GM12878 (cell line): Measurements from ENCODE around the gene APCDD1. TPM values are rescaled to one million over a fixed set of nuclear protein-coding genes. Genes with fewer than 3 reads are reported as not detected.

Experiments used
- ATAC-seq: fragments of 200-7000 bp; cut with Tn5 transposase; 3 replicates; pipeline ENCODE4 v1.9.1; 2020; ENCODE audit warnings: mild to moderate bottlenecking, moderate library complexity
- BruUV-seq: library from RNA; stranded (reverse); fragments of 400-500 nt; replicated peaks from 2 replicates; lab custom pipeline; 2021; lab: Mats Ljungman, UMichigan
- CTCF ChIA-PET: fragments of 300-600 bp; sonication (Branson Sonifier 250); formaldehyde crosslinking; extraction: SDS; loops from one replicate; lab custom pipeline; 2021; ENCODE audit warnings: inconsistent platforms; lab: Yijun Ruan, JAX
- POLR2A ChIA-PET: fragments of 350-600 bp; formaldehyde crosslinking; extraction: SDS; loops from one replicate; lab custom pipeline; 2021; ENCODE audit warnings: inconsistent platforms; lab: Charles Lee
- RAD21 ChIA-PET: fragments of 300-600 bp; sonication (Branson Sonifier 250); formaldehyde crosslinking; loops from one replicate; lab custom pipeline; 2023; ENCODE audit warnings: antibody characterized with exemption; ENCODE audit not compliant: unreplicated experiment; lab: Charles Lee
- SMC1A ChIA-PET: fragments of 300-600 bp; sonication (Branson Sonifier 250); formaldehyde crosslinking; loops from one replicate; lab custom pipeline; 2023; ENCODE audit not compliant: unreplicated experiment, uncharacterized antibody; lab: Charles Lee
- DNase-seq: peaks from one replicate; pipeline ENCODE4 v3.0.0-alpha.2; 2011; ENCODE audit warnings: low read depth, low spot score
- FAIRE-seq: peaks from 3 replicates; lab custom pipeline; 2011; peaks lifted over from hg19 to GRCh38; lab: Jason Lieb, UNC
- H2AFZ ChIP-seq: 2 replicates; pipeline ENCODE4 v1.6.0; 2011; ENCODE audit warnings: low read depth, low read length, control low read depth; ENCODE audit not compliant: control insufficient read depth
- H3K27ac ChIP-seq: 2 replicates; pipeline ENCODE4 v1.5.1; 2011; ENCODE audit warnings: control low read depth; ENCODE audit not compliant: control insufficient read depth, insufficient read depth
- H3K27me3 ChIP-seq, 2 experiments: replicated peaks in 1 of 2; 2 replicates each; pipeline versions ENCODE4 v1.6.0 to v1.6.1; 2011; ENCODE audit warnings: low read length in 1 of 2; ENCODE audit not compliant: control insufficient read depth in 2 of 2, insufficient read depth in 2 of 2
- H3K36me3 ChIP-seq, 2 experiments: 2 replicates each; pipeline ENCODE4 v1.5.1; 2011; ENCODE audit warnings: low read length in 1 of 2; ENCODE audit not compliant: control insufficient read depth in 2 of 2, insufficient read depth in 2 of 2
- H3K4me1 ChIP-seq: 2 replicates; pipeline ENCODE4 v1.6.1; 2011; ENCODE audit warnings: mild to moderate bottlenecking, low read length, moderate library complexity, mixed read lengths; ENCODE audit not compliant: control insufficient read depth, insufficient read depth
- H3K4me2 ChIP-seq: 2 replicates; pipeline ENCODE4 v1.6.0; 2011; ENCODE audit warnings: control low read depth; ENCODE audit not compliant: control insufficient read depth, insufficient read depth
- H3K4me3 ChIP-seq: fragments of 200-600 bp; sonication (generic); 2 replicates; pipeline ENCODE4 v1.5.1; 2016
- H3K79me2 ChIP-seq: 2 replicates; pipeline ENCODE4 v1.6.0; 2011; ENCODE audit warnings: low read length; ENCODE audit not compliant: control insufficient read depth, insufficient read depth
- H3K9ac ChIP-seq: 2 replicates; pipeline ENCODE4 v1.8.0; 2011; ENCODE audit warnings: low read length, control low read depth, mixed read lengths; ENCODE audit not compliant: control insufficient read depth, insufficient read depth
- H3K9me3 ChIP-seq: replicated peaks from 3 replicates; pipeline ENCODE4 v1.5.1; 2011; ENCODE audit warnings: mild to moderate bottlenecking, low read length; ENCODE audit not compliant: control insufficient read depth, insufficient read depth
- H4K20me1 ChIP-seq: 2 replicates; pipeline ENCODE4 v1.6.0; 2011; ENCODE audit not compliant: control insufficient read depth, insufficient read depth
- BHLHE40 ChIP-seq, 2 experiments: fragments of 450-650 bp in 1 of 2; IDR thresholded peaks; 2 replicates each; pipeline ENCODE4 v1.6.1; 2011 to 2017; ENCODE audit warnings: low read depth in 2 of 2, borderline replicate concordance in 1 of 2, improper control_type of control experiment in 1 of 2, low read length in 1 of 2, mild to moderate bottlenecking in 1 of 2
- CBX5 ChIP-seq: sonication (generic); IDR thresholded peaks from 2 replicates; pipeline ENCODE4 v1.6.1; 2016; ENCODE audit warnings: low read depth, moderate library complexity, mild to moderate bottlenecking, inconsistent platforms
- EZH2 ChIP-seq: IDR thresholded peaks from 2 replicates; pipeline ENCODE4 v1.6.1; 2012; ENCODE audit warnings: low read depth, mild to moderate bottlenecking, control low read depth, inconsistent platforms, low read length, borderline replicate concordance; ENCODE audit not compliant: control insufficient read depth
- NRF1 ChIP-seq: conservative IDR thresholded peaks from 2 replicates; pipeline ENCODE4 v1.6.1; 2011; ENCODE audit warnings: mild to moderate bottlenecking, low read depth, low read length, improper control_type of control experiment
- RUNX3 ChIP-seq: IDR thresholded peaks from 2 replicates; pipeline ENCODE4 v1.6.1; 2012; ENCODE audit warnings: low read length, inconsistent platforms
- SMC3 ChIP-seq: IDR thresholded peaks from 2 replicates; pipeline ENCODE4 v1.6.1; 2011; ENCODE audit warnings: low read length, improper control_type of control experiment, borderline replicate concordance
- SREBF1 ChIP-seq: IDR thresholded peaks from 2 replicates; pipeline ENCODE4 v1.6.1; 2012; ENCODE audit warnings: mild to moderate bottlenecking, low read length
- STAT1 ChIP-seq: fragments of 450-650 bp; conservative IDR thresholded peaks from 2 replicates; pipeline ENCODE4 v1.6.1; 2014; ENCODE audit warnings: antibody characterized with exemption, mild to moderate bottlenecking
- TCF7 ChIP-seq: IDR thresholded peaks from 2 replicates; pipeline ENCODE4 v1.6.1; 2014; ENCODE audit warnings: antibody characterized with exemption, borderline replicate concordance
- ZNF207 ChIP-seq: fragments of 450-650 bp; IDR thresholded peaks from 2 replicates; pipeline ENCODE4 v1.6.1; 2014; ENCODE audit warnings: antibody characterized with exemption, mild to moderate bottlenecking, borderline replicate concordance
- ZNF622 ChIP-seq: fragments of 450-650 bp; IDR thresholded peaks from 2 replicates; pipeline ENCODE4 v1.6.1; 2017; ENCODE audit warnings: mild to moderate bottlenecking, inconsistent platforms
- WGBS: methylation state at CpG from one replicate; pipeline ENCODE4 v1.1.6; 2016; ENCODE audit warnings: low lambda C conversion rate; ENCODE audit not compliant: insufficient replicate concordance, insufficient coverage; ENCODE audit errors: missing lambda C conversion rate; 5-methylcytosine and 5-hydroxymethylcytosine counted together
- in situ Hi-C: fragments of 300-500 bp; cut with MboI; formaldehyde crosslinking; loops from 9 replicates; pipeline ENCODE4 v1.14.3; 2018; ENCODE audit warnings: mixed read lengths
- intact Hi-C: fragments of 100-400 bp; cut with micrococcal nuclease; formaldehyde crosslinking; loops from one replicate; pipeline ENCODE4 v1.14.2; 2022; ENCODE audit not compliant: unreplicated experiment
- polyA plus RNA-seq, 11 experiments: library from polyadenylated mRNA; depleted of rRNA in 4 of 11; unstranded in 6 of 11; stranded (reverse) in 5 of 11; fragments of >200 nt; fragmentation: Nextera tagmentation in 4 of 11; fragmentation: Illumina TruSeq in 1 of 11; extraction: Ambion mirVana in 4 of 11; extraction: Trizol in 1 of 11; gene quantifications; 1 replicate in 1 of 11; 2 replicates in 10 of 11; pipeline versions ENCODE4 v1.2.1 to v1.2.3, GENCODE V29; 2011 to 2016; ENCODE audit warnings: inconsistent platforms in 2 of 11, missing spikeins in 2 of 11, low read depth in 1 of 11
- total RNA-seq, 4 experiments: library from RNA; depleted of rRNA in 3 of 4; stranded (reverse); fragments of >200 nt in 3 of 4; fragmentation: Illumina TruSeq in 1 of 4; extraction: Trizol in 1 of 4; gene quantifications; 2 replicates each; pipeline versions ENCODE4 v1.2.1 to v1.2.3, GENCODE V29; 2013 to 2021
- TF ChIP-seq, protein P1 (sequence below): IDR thresholded peaks from 2 replicates; pipeline ENCODE4 v1.6.1; 2012; ENCODE audit warnings: low read depth, low read length, improper control_type of control experiment
- TF ChIP-seq, protein P2 (sequence below): IDR thresholded peaks from 2 replicates; pipeline ENCODE4 v1.6.1; 2011; ENCODE audit warnings: borderline replicate concordance, low read depth, mild to moderate bottlenecking, moderate library complexity, low read length; ENCODE audit not compliant: insufficient read depth, poor library complexity, severe bottlenecking
- TF ChIP-seq, protein P3 (sequence below): fragments of 450-650 bp; IDR thresholded peaks from 2 replicates; pipeline ENCODE4 v1.6.1; 2017; ENCODE audit warnings: borderline replicate concordance

Gene APCDD1
- total and polyA plus RNA-seq, 10 of the 15 experiments (the other 5 are each of a cell fraction or from before 2014, with no cell fraction given) = not detected

DNA sequence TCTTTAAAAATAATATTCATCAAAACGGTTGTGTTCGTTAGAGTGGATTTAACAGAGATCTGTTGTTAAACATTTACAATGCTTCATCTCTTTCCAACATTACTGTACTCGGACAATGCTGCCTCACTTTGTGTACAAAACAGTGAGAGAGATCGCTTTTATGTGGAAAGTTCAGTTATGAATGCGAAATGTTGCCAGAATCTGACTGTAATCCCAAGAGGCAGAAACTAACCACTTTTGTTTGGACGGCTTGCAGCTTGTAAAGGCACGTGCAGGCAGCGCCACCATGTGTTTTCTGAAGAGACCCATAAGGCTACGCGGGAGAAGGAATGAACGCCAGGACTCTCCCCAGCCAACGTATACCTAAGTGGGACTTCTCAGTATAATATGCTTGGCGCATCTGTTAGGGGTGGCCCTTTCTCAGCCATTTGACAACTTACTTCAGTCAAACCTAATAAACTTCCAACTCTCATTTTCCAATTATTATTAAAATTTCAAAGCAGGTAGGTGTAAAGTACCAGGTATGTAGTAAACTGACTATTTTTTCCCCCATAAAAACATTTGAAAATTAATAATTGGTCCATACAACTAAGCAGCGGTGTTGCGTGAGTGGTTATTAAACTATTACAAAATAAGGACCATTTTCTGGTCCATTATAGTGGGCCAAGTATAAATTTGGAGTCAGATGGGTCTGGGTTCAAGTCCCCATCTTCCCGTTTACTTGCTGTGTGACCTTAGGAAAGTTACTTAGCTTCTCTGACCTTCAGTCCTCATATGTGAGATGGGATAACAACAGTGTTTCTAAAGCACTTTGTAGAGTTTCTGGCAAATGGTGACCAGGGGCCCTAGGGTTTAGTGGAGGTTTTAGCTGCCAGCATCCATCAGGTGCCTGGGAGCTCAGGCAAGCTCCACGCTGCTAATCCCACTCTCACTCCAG lies 65.8 kb downstream of the APCDD1 start (continued):
- peak; percentile 95 for TF ChIP-seq SMC3
- peak; percentile 91 to 93 for TF ChIP-seq BHLHE40 (IDR thresholded peaks at IDR 0.05; ENCODE audit: borderline replicate concordance in 1 of 2, low read depth in 2 of 2, low read length in 1 of 2)

DNA sequence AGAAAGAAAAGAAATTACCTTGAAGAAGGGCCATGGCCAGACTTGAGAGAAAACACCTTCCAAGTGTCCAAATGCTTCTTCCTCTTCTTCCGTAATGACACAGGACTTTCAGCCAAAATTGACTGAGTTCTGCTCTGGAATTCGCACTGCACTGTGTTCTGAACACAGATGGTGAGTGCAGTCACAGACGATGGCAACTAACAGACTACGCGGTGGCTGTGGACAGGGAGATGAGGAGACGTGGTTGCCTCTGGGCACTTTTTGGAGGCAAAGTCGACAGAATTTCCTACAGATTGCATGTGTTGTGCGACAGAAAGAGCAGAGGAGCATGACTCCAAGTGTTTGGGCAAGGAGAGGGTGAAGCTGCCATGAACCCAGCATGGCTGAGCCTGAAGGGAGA lies 67.1 kb downstream of the APCDD1 start:
- RAD21 ChIA-PET = interaction anchor here (1.0 to 1.2 kb wide), 2 partner anchors 39 to 629 kb away, joined by 3 to 4 read pairs; no protein-coding TSS in a partner anchor
- in situ Hi-C loops = loop anchor here (5.0 kb wide), 1 partner anchor 549 kb away; no protein-coding TSS in a partner anchor
- 37% methylated on average over 8 of the region's 8 CpGs for WGBS

More for the DNA sequence above, 67.1 kb downstream of the APCDD1 start:
- Histone ChIP-seq H2AFZ (no peak overlapping the region), H3K27me3 (peaks cover 0 to 4% of the 10 kb centered on the region in 2 experiments; a peak in 1 of 4 replicates), H3K9me3 (no peaks in the 10 kb centered on the region), H3K36me3 (no peaks in the 10 kb centered on the region), H4K20me1 (no peaks in the 10 kb centered on the region)
- ChIA-PET POLR2A (no interaction called here), CTCF (interaction anchor here (0.8 to 2.3 kb wide), 6 partner anchors 10 to 632 kb away, joined by 3 to 16 read pairs (median 4); no protein-coding TSS in a partner anchor)
- intact Hi-C loops = no loop called here
- no peak for TF ChIP-seq ZNF207
- TF ChIP-seq, protein P1, sequence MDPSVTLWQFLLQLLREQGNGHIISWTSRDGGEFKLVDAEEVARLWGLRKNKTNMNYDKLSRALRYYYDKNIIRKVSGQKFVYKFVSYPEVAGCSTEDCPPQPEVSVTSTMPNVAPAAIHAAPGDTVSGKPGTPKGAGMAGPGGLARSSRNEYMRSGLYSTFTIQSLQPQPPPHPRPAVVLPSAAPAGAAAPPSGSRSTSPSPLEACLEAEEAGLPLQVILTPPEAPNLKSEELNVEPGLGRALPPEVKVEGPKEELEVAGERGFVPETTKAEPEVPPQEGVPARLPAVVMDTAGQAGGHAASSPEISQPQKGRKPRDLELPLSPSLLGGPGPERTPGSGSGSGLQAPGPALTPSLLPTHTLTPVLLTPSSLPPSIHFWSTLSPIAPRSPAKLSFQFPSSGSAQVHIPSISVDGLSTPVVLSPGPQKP = no peak
- no peak for TF ChIP-seq NRF1
- no peak for TF ChIP-seq ZNF622
- TF ChIP-seq RUNX3 = no peak
- TF ChIP-seq, protein P2, sequence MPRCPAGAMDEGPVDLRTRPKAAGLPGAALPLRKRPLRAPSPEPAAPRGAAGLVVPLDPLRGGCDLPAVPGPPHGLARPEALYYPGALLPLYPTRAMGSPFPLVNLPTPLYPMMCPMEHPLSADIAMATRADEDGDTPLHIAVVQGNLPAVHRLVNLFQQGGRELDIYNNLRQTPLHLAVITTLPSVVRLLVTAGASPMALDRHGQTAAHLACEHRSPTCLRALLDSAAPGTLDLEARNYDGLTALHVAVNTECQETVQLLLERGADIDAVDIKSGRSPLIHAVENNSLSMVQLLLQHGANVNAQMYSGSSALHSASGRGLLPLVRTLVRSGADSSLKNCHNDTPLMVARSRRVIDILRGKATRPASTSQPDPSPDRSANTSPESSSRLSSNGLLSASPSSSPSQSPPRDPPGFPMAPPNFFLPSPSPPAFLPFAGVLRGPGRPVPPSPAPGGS = no peak
- TF ChIP-seq TCF7 = no peak
- TF ChIP-seq STAT1 = no peak
- no peak for TF ChIP-seq EZH2
- TF ChIP-seq, protein P3, sequence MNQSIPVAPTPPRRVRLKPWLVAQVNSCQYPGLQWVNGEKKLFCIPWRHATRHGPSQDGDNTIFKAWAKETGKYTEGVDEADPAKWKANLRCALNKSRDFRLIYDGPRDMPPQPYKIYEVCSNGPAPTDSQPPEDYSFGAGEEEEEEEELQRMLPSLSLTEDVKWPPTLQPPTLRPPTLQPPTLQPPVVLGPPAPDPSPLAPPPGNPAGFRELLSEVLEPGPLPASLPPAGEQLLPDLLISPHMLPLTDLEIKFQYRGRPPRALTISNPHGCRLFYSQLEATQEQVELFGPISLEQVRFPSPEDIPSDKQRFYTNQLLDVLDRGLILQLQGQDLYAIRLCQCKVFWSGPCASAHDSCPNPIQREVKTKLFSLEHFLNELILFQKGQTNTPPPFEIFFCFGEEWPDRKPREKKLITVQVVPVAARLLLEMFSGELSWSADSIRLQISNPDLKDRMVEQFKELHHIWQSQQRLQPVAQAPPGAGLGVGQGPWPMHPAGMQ = no peak
- no peak for TF ChIP-seq CBX5
- no peak for TF ChIP-seq SREBF1
- TF ChIP-seq, all 136 proteins: peak for 0
- no TSS peak for BruUV-seq
- no peak overlapping the region for H3K27ac ChIP-seq
- H3K4me2 ChIP-seq = no peak overlapping the region
- H3K9ac ChIP-seq = no peak overlapping the region
- H3K4me1 ChIP-seq = peaks cover 6% of the 10 kb centered on the region
- H3K79me2 ChIP-seq = peaks cover 7% of the 10 kb centered on the region
- SMC1A ChIA-PET = interaction anchor here (1.2 to 2.9 kb wide), 2 partner anchors 550 to 630 kb away, joined by 3 to 14 read pairs; no protein-coding TSS in a partner anchor
- no peak for DNase-seq
- ATAC-seq = no peak
- no peak overlapping the region for H3K4me3 ChIP-seq
- FAIRE-seq = no peak
